Measurements from ENCODE around the gene UMAD1.

The UMAD1 gene

GRCh38 chr7:7920056-7920455 is 279.5 kb downstream of the UMAD1 start:
- DNase-seq (ENCODE audit: low read depth in 2 of 2): no peak

GRCh38 chr7:7920481-7920880 is 279.9 kb downstream of the UMAD1 start:
- DNase-seq (ENCODE audit: low read depth in 2 of 2): no peak

- DNase-seq (ENCODE audit: low read depth in 2 of 2): no peak
Observed at GRCh38 chr7:7921830-7922229, 281.3 kb downstream of the UMAD1 start.

- DNase-seq (ENCODE audit: low read depth in 2 of 2): no peak
Observed at GRCh38 chr7:7922684-7923385, 282.3 kb downstream of the UMAD1 start.

- DNase-seq (ENCODE audit: low read depth in 2 of 2): no peak
Observed at GRCh38 chr7:7923818-7924217, 283.3 kb downstream of the UMAD1 start.

GRCh38 chr7:7924303-7924702 is 283.8 kb downstream of the UMAD1 start:
- DNase-seq (ENCODE audit: low read depth in 2 of 2): no peak
